Stimulated activated effector memory CD8-positive, alpha-beta T cell treated with anti-CD3 and anti-CD28 coated beads, Interleukin-12 subunit alpha, Interleukin-12 subunit beta, amount 100 ng/mL, for 72 hours (primary cell): ENCODE results near the gene ITPK1.

Source experiments
- ATAC-seq: fragments of 150-1000 bp; cut with Tn5 transposase; 2 replicates; pipeline ENCODE4 v1.10.0; 2021
- DNase-seq, 2 donors: peaks; one replicate each; pipeline ENCODE4 v3.0.0; 2021 to 2022; ENCODE audit warnings: low spot score in 2 of 2
- H3K27ac Mint-ChIP-seq: one replicate; pipeline ENCODE4 v1.8.0; 2022; ENCODE audit warnings: mild to moderate bottlenecking, mixed read lengths
- H3K36me3 Mint-ChIP-seq: one replicate; pipeline ENCODE4 v1.8.0; 2022; ENCODE audit warnings: mild to moderate bottlenecking, mixed read lengths
- H3K4me1 Mint-ChIP-seq: one replicate; pipeline ENCODE4 v1.8.0; 2022; ENCODE audit warnings: mixed read lengths
- H3K4me3 Mint-ChIP-seq: one replicate; pipeline ENCODE4 v1.8.0; 2022; ENCODE audit warnings: mild to moderate bottlenecking, mixed read lengths
- H3K9me3 Mint-ChIP-seq: one replicate; pipeline ENCODE4 v1.8.0; 2022; ENCODE audit warnings: mixed read lengths

Gene ITPK1

GRCh38 chr14:92928961-92929688, 186.6 kb downstream of the ITPK1 start:
- no peak for ATAC-seq
- H3K27ac Mint-ChIP-seq: no peak overlapping the region
- H3K4me1 Mint-ChIP-seq: no peaks in the 10 kb centered on the region
- no peak overlapping the region for H3K4me3 Mint-ChIP-seq
- DNase-seq: no peak
- H3K36me3 Mint-ChIP-seq: peaks cover 11% of the 10 kb centered on the region
- no peaks in the 10 kb centered on the region for H3K9me3 Mint-ChIP-seq

GRCh38 chr14:92928258-92928629, 187.5 kb downstream of the ITPK1 start:
- DNase-seq: no peak

GRCh38 chr14:92927349-92928257, 188.1 kb downstream of the ITPK1 start:
- H3K36me3 Mint-ChIP-seq: peaks cover 11% of the 10 kb centered on the region
- ATAC-seq: no peak
- no peak for DNase-seq
- H3K4me1 Mint-ChIP-seq: no peaks in the 10 kb centered on the region
- H3K27ac Mint-ChIP-seq: no peak overlapping the region
- no peak overlapping the region for H3K4me3 Mint-ChIP-seq
- H3K9me3 Mint-ChIP-seq: no peaks in the 10 kb centered on the region

More at GRCh38 chr14:92928258-92928629, 187.5 kb downstream of the ITPK1 start:
- no peak for ATAC-seq
- peaks cover 11% of the 10 kb centered on the region for H3K36me3 Mint-ChIP-seq
- H3K4me1 Mint-ChIP-seq: no peaks in the 10 kb centered on the region
- H3K4me3 Mint-ChIP-seq: no peak overlapping the region
- no peaks in the 10 kb centered on the region for H3K9me3 Mint-ChIP-seq
- H3K27ac Mint-ChIP-seq: no peak overlapping the region

- no peak overlapping the region for H3K4me3 Mint-ChIP-seq
- H3K27ac Mint-ChIP-seq: no peak overlapping the region
- peaks cover 6% of the 10 kb centered on the region for H3K36me3 Mint-ChIP-seq
- DNase-seq (no peak), ATAC-seq (no peak)
- no peaks in the 10 kb centered on the region for H3K4me1 Mint-ChIP-seq
- no peaks in the 10 kb centered on the region for H3K9me3 Mint-ChIP-seq
These were observed 188.8 kb downstream of the ITPK1 start for GRCh38 chr14:92926931-92927330.

GRCh38 chr14:92926180-92926845, 189.4 kb downstream of the ITPK1 start:
- H3K4me1 Mint-ChIP-seq: no peaks in the 10 kb centered on the region
- no peak overlapping the region for H3K4me3 Mint-ChIP-seq
- DNase-seq: no peak
- ATAC-seq: no peak
- H3K9me3 Mint-ChIP-seq: no peaks in the 10 kb centered on the region
- peaks cover 2% of the 10 kb centered on the region for H3K36me3 Mint-ChIP-seq
- H3K27ac Mint-ChIP-seq: no peak overlapping the region

- no peaks in the 10 kb centered on the region for H3K4me1 Mint-ChIP-seq
- no peaks in the 10 kb centered on the region for H3K9me3 Mint-ChIP-seq
- no peak for DNase-seq
- no peak for ATAC-seq
- H3K36me3 Mint-ChIP-seq: no peaks in the 10 kb centered on the region
- no peak overlapping the region for H3K27ac Mint-ChIP-seq
- H3K4me3 Mint-ChIP-seq: no peak overlapping the region
These were observed 190.3 kb downstream of the ITPK1 start for GRCh38 chr14:92925446-92925845.

GRCh38 chr14:92924247-92924646, 191.5 kb downstream of the ITPK1 start:
- no peak for DNase-seq
- H3K4me1 Mint-ChIP-seq: no peaks in the 10 kb centered on the region
- H3K4me3 Mint-ChIP-seq: no peak overlapping the region
- ATAC-seq: no peak
- H3K27ac Mint-ChIP-seq: no peak overlapping the region
- H3K36me3 Mint-ChIP-seq: no peaks in the 10 kb centered on the region
- no peaks in the 10 kb centered on the region for H3K9me3 Mint-ChIP-seq

GRCh38 chr14:92923744-92924103, 192.0 kb downstream of the ITPK1 start:
- ATAC-seq (no peak), DNase-seq (no peak)
- Mint-ChIP-seq H3K4me1 (no peaks in the 10 kb centered on the region), H3K36me3 (no peaks in the 10 kb centered on the region), H3K27ac (no peak overlapping the region), H3K9me3 (no peaks in the 10 kb centered on the region), H3K4me3 (no peak overlapping the region)

GRCh38 chr14:92922883-92923743, 192.6 kb downstream of the ITPK1 start, which contains the start of gene CHGA:
Gene CHGA (plus strand): TSS chr14:92923150. CDS start chr14:92923360, 210 bp downstream.
- peak; percentile 56 for ATAC-seq
- no peak within 1 kb of the TSS for H3K27ac Mint-ChIP-seq
- no peak within 1 kb of the TSS for H3K4me3 Mint-ChIP-seq
- H3K9me3 Mint-ChIP-seq: no peaks in the 10 kb centered on the region
- peak; percentile 47 to 62 for DNase-seq
- no peaks in the 10 kb centered on the region for H3K4me1 Mint-ChIP-seq
- no peaks in the 10 kb centered on the region for H3K36me3 Mint-ChIP-seq

- no peaks in the 10 kb centered on the region for H3K9me3 Mint-ChIP-seq
- no peaks in the 10 kb centered on the region for H3K36me3 Mint-ChIP-seq
- H3K4me1 Mint-ChIP-seq: no peaks in the 10 kb centered on the region
- no peak overlapping the region for H3K4me3 Mint-ChIP-seq
- ATAC-seq (no peak), DNase-seq (no peak)
- no peak overlapping the region for H3K27ac Mint-ChIP-seq
These were observed 193.5 kb downstream of the ITPK1 start for GRCh38 chr14:92922155-92922735.

GRCh38 chr14:92920001-92920400, 195.7 kb downstream of the ITPK1 start:
- Mint-ChIP-seq H3K4me3 (no peak overlapping the region), H3K4me1 (no peaks in the 10 kb centered on the region), H3K36me3 (no peaks in the 10 kb centered on the region), H3K9me3 (no peaks in the 10 kb centered on the region), H3K27ac (no peak overlapping the region)
- DNase-seq (no peak), ATAC-seq (no peak)

- no peak overlapping the region for H3K27ac Mint-ChIP-seq
- H3K9me3 Mint-ChIP-seq: no peaks in the 10 kb centered on the region
- no peak for DNase-seq
- H3K4me3 Mint-ChIP-seq: no peak overlapping the region
- ATAC-seq: no peak
- H3K4me1 Mint-ChIP-seq: no peaks in the 10 kb centered on the region
- no peaks in the 10 kb centered on the region for H3K36me3 Mint-ChIP-seq
These were observed 197.8 kb downstream of the ITPK1 start for GRCh38 chr14:92917956-92918355.

GRCh38 chr14:92917041-92917940, 198.4 kb downstream of the ITPK1 start:
- ATAC-seq (no peak), DNase-seq (no peak)
- no peaks in the 10 kb centered on the region for H3K4me1 Mint-ChIP-seq
- H3K36me3 Mint-ChIP-seq: no peaks in the 10 kb centered on the region
- H3K9me3 Mint-ChIP-seq: no peaks in the 10 kb centered on the region
- no peak overlapping the region for H3K27ac Mint-ChIP-seq
- no peak overlapping the region for H3K4me3 Mint-ChIP-seq

GRCh38 chr14:92916201-92916600, 199.5 kb downstream of the ITPK1 start:
- no peaks in the 10 kb centered on the region for H3K36me3 Mint-ChIP-seq
- no peak overlapping the region for H3K4me3 Mint-ChIP-seq
- no peaks in the 10 kb centered on the region for H3K4me1 Mint-ChIP-seq
- DNase-seq (no peak), ATAC-seq (no peak)
- no peaks in the 10 kb centered on the region for H3K9me3 Mint-ChIP-seq
- no peak overlapping the region for H3K27ac Mint-ChIP-seq
